ENCODE data around the gene DDX27.
A peak's percentile ranks its signal among the peaks of the same experiment; 100 is the strongest.
"Not testable (repeated sequence)": the region's sequence is repeated elsewhere in the genome, so short reads cannot be mapped to it uniquely, and the experiment has no call there.

The DDX27 gene

DNA sequence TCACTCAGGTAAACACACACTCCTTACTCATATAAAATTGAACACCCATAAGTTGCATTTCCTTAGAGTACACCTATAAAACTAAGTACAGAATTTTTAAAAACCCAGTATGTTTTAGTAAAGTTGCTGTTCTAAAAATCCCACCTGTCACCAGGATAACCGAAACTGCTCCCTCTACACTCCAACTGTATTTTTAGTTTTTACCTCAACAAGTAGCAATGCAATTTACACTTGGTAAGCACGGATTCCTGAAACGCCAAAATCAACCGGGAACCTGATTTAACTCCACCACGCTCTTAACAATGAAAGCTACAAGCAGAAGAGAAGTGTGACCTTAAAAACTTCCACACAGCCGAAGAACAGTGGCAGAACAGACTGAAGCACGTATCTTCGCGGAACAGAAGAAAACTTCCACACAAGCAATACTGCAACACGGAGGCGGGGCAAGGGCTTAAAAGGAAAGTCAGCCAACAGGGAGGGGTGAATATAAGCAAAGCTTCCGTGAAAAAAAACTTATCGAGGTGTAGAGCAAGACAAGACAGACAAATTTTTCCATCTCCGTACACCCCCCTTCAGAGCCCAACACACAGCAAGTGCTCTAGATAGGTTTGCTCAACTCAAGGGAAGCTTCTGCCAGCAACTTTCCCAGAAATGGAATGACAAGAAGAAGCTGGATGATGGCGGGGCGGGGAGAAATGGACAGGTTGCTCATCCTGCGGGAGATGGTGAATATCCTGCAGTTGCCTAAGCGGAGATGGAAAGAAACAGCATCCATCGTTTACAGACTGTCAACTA is 32.5 kb upstream of the DDX27 start:
- Mint-ChIP-seq H3K36me3 (ENCODE audit: low read depth) (peaks cover 6% of the 10 kb centered on the region), H3K4me3 (peak overlapping the region; percentile 86 to 93 (median 92)), H3K9me3 (no peaks in the 10 kb centered on the region), H3K27ac (peak overlapping the region; percentile 77 to 95 (median 92)), H3K27me3 (ENCODE audit: low read depth) (peaks cover 3% of the 10 kb centered on the region), H3K4me1 (peaks cover 27% of the 10 kb centered on the region)
- TF ChIP-seq, protein P1, sequence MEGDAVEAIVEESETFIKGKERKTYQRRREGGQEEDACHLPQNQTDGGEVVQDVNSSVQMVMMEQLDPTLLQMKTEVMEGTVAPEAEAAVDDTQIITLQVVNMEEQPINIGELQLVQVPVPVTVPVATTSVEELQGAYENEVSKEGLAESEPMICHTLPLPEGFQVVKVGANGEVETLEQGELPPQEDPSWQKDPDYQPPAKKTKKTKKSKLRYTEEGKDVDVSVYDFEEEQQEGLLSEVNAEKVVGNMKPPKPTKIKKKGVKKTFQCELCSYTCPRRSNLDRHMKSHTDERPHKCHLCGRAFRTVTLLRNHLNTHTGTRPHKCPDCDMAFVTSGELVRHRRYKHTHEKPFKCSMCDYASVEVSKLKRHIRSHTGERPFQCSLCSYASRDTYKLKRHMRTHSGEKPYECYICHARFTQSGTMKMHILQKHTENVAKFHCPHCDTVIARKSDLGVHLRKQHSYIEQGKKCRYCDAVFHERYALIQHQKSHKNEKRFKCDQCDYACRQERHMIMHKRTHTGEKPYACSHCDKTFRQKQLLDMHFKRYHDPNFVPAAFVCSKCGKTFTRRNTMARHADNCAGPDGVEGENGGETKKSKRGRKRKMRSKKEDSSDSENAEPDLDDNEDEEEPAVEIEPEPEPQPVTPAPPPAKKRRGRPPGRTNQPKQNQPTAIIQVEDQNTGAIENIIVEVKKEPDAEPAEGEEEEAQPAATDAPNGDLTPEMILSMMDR (IDR thresholded peaks at IDR 0.05; ENCODE audit: unreplicated experiment in 3 of 3): no peak

DNA sequence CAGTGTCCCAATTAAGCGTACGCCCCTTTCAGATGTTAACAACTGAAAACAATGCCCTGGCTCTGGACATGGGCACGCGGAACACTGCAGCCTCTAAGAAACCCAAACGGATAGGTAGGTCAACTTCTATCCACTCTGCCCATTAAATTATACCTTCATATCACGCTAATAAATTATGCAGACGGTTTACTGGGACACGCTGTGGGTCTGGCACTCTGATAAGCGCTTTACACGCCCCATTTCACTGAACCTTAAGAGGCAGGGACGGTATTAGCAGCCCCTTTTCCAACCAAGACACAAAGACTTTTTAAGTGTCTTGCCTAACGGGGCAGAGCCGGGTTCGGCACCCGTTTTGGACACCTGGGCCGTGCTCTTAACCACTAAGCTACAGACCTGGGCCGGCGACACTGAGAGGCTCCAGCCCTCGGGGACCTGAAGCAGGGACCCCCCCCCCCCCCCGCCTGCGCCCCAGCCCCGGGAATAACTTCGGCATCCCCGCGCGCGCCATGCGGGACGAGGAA is 31.8 kb upstream of the DDX27 start:
- TF ChIP-seq, protein P1 (IDR thresholded peaks at IDR 0.05; ENCODE audit: unreplicated experiment in 3 of 3): no peak
- peak overlapping the region; percentile 86 to 93 (median 92) for H3K4me3 Mint-ChIP-seq
- H3K27ac Mint-ChIP-seq: peak overlapping the region; percentile 77 to 95 (median 92)
- peaks cover 6% of the 10 kb centered on the region for H3K36me3 Mint-ChIP-seq (ENCODE audit: low read depth)
- H3K4me1 Mint-ChIP-seq: peaks cover 22% of the 10 kb centered on the region
- peaks cover 3% of the 10 kb centered on the region for H3K27me3 Mint-ChIP-seq (ENCODE audit: low read depth)
- no peaks in the 10 kb centered on the region for H3K9me3 Mint-ChIP-seq

DNA sequence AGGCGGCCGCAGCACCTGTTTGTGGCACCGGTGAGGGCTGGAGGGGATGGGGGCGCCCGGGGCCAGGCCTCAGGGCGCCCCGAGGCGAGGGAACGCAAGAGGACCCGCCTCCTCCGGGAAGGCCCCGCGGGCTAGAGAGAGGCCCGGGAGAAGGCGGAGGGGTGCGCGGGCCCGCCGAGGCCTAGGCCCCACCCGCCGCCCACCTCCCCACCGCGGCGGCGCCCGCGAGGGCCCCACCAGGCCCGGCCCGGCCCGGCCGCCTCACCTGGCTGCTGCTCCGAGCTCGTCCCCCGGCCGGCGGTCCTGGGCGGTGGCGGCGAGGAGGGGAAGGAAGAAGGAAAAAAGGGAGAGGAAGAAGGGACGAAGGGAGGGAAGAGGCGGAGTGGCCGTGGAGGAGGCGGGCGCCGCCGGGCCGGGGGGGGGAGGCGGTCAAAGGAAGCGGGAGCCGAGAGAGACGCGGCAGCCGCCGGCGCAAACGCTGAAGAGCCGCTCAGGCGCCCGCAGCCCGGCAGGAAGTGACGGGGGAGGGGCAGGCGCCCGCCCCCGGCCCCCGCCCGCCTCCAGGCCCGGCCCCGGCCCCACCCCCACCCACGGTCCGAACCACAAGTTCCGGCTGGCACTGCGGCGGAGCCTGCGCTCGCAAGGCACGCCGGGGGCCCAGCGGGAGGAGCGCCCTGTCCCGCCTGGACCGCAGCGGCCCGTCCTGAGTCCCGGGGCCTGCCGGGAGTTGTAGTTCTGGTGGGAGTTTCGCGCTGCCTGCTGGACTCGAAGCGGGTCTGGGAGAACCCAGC is 31.2 kb upstream of the DDX27 start, which contains the start of gene STAU1:
TSS of gene STAU1 (minus strand) at position 484 of the 791 bp plus-strand sequence. CDS start 22,133 bp downstream, outside the sequence.
- TF ChIP-seq, protein P1 (IDR thresholded peaks at IDR 0.05; ENCODE audit: unreplicated experiment in 3 of 3): no peak
- H3K27ac Mint-ChIP-seq: peak within 1 kb of the TSS; percentile 77 to 95 (median 92)

DNA sequence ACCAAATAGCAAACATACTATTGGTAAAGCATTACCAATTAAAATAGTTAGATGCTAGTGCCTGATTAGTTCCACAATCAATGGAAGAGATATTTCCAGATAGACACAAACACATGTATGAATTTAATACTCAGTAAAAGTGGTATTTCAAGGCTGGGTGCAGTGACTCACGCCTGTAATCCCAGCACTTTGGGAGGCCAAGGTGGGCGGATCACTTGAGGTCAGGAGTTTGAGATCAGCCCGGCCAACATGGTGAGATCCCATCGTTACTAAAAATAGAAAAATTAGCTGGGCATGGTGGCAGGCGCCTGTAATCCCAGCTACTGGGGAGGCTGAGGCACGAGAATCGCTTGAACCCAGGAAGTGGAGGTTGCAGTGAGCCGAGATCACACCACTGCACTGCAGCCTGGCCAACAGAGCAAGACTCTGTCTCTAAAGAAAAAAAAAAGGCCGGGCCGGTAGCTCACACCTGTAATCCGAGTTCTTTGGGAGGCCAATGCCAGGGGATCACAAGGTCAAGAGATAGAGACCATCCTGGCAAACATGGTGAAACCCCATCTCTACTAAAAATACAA is 26.2 kb upstream of the DDX27 start:
- H3K36me3 Mint-ChIP-seq (ENCODE audit: low read depth); H3K4me3 Mint-ChIP-seq; H3K27me3 Mint-ChIP-seq (ENCODE audit: low read depth); H3K27ac Mint-ChIP-seq; H3K9me3 Mint-ChIP-seq; H3K4me1 Mint-ChIP-seq: not testable (repeated sequence)

More for the DNA sequence above, 31.2 kb upstream of the DDX27 start, which contains the start of gene STAU1:
- Mint-ChIP-seq H3K36me3 (ENCODE audit: low read depth) (peaks cover 6% of the 10 kb centered on the region), H3K4me1 (peaks cover 22% of the 10 kb centered on the region), H3K27me3 (ENCODE audit: low read depth) (peaks cover 3% of the 10 kb centered on the region), H3K4me3 (peak within 1 kb of the TSS; percentile 86 to 93 (median 92)), H3K9me3 (no peaks in the 10 kb centered on the region)

DNA sequence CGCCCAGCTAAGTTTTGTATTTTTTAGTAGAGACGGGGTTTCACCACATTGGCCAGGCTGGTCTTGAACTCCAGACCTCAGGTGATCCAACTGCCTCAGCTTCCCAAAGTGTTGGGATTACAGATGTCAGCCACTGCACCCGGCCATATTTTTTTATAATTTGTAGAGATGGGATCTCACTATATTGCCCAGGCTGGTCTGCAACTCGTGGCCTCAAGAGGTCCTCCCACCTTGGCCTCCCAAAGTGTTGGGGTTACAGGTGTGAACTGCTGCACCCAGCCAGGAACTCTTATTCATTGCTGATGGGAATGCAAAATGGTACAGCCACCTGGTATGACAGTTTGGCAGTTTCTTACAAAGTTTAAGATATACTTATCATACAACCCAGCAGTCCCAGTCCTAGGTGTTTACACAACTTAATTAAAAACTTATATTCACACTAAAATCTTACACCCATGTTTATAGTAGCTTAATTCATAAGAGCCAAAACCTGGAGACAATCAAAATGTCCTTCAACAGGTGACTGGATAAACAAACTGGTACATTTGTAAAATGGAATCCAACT is 19.4 kb upstream of the DDX27 start:
- TF ChIP-seq, protein P1 (IDR thresholded peaks at IDR 0.05; ENCODE audit: unreplicated experiment in 3 of 3): no peak
- Mint-ChIP-seq H3K4me3 (no peak overlapping the region), H3K27me3 (ENCODE audit: low read depth) (no peaks in the 10 kb centered on the region), H3K27ac (no peak overlapping the region), H3K9me3 (peaks cover 4% of the 10 kb centered on the region), H3K36me3 (ENCODE audit: low read depth) (no peaks in the 10 kb centered on the region), H3K4me1 (no peaks in the 10 kb centered on the region)

Measured in nephron (organoid).